Left colon (tissue), 2 donors: Measurements from ENCODE around the gene OR6C68. TPM values are rescaled to one million over a fixed set of nuclear protein-coding genes. Genes with fewer than 3 reads are reported as not detected.
A peak's percentile ranks its signal among the peaks of the same experiment; 100 is the strongest.
"Not testable (repeated sequence)": the region's sequence is repeated elsewhere in the genome, so short reads cannot be mapped to it uniquely, and the experiment has no call there.

Experiments used
- ATAC-seq: fragments of 200-7000 bp; cut with Tn5 transposase; one replicate; pipeline ENCODE4 v1.9.1; 2020; ENCODE audit warnings: mild to moderate bottlenecking, moderate library complexity
- DNase-seq, 2 donors: peaks; one replicate each; pipeline ENCODE4 v3.0.0-alpha.2; 2020
- intact Hi-C, 2 donors: fragments of 100-400 bp; cut with DNase I in 1 of 2; cut with micrococcal nuclease in 1 of 2; formaldehyde crosslinking; loops; one replicate each; pipeline versions ENCODE4 v1.11.2 to v1.14.0; 2022; cut with DNase I, micrococcal nuclease
- long read RNA-seq: library from polyadenylated mRNA; unstranded; transcript quantifications from one replicate; pipeline ENCODE4 v2.0.0, GENCODE V29; 2021
- total RNA-seq, 2 donors: library from RNA; stranded (reverse); fragmentation: NEBNext Ultra II Directional; extraction: Animal tissue kit (Norgen Biotek cat#: 25700); gene quantifications; one replicate each; pipeline ENCODE4 v1.2.1, GENCODE V29; 2021
- donor health status: DM: no; HTN: no; CAD: no.
- donor health status: DM: yes; HTN: yes; CAD: no.

The OR6C68 gene
- total RNA-seq, result not detected
- long read RNA-seq, result 0 reads

- ATAC-seq, result no peak
- no peak for DNase-seq
- intact Hi-C loops, result no loop called here
These were observed at the start of gene OR6C68 for GRCh38 chr12:55492078-55492477. OR6C68 (plus strand) TSS chr12:55492378; CDS start chr12:55492378, 0 bp downstream.

GRCh38 chr12:55443776-55444175, 48.4 kb upstream of the OR6C68 start, which contains the start of gene OR6C2:
OR6C2 (plus strand) TSS chr12:55444076; CDS start chr12:55452214, 8,138 bp downstream.
- no peak for ATAC-seq
- DNase-seq, result no peak
- intact Hi-C loops, result no loop called here

GRCh38 chr12:55445357-55445756, 46.8 kb upstream of the OR6C68 start:
- DNase-seq, result no peak
- intact Hi-C loops, result no loop called here
- no peak for ATAC-seq

GRCh38 chr12:55446326-55446725, 45.9 kb upstream of the OR6C68 start:
- no peak for ATAC-seq
- intact Hi-C loops, result no loop called here
- no peak for DNase-seq

GRCh38 chr12:55448825-55449224, 43.4 kb upstream of the OR6C68 start:
- intact Hi-C loops, result no loop called here
- no peak for DNase-seq
- no peak for ATAC-seq

GRCh38 chr12:55464926-55465325, 27.3 kb upstream of the OR6C68 start:
- intact Hi-C loops, DNase-seq, ATAC-seq: not testable (repeated sequence)

GRCh38 chr12:55467836-55468235, 24.3 kb upstream of the OR6C68 start:
- ATAC-seq (no peak), DNase-seq (no peak)
- intact Hi-C loops, result no loop called here

- ATAC-seq, result no peak
- DNase-seq, result no peak
- intact Hi-C loops, result no loop called here
These were observed 22.9 kb upstream of the OR6C68 start for GRCh38 chr12:55469291-55469690.

- ATAC-seq, result no peak
- intact Hi-C loops, result no loop called here
These were observed 21.9 kb upstream of the OR6C68 start, which contains the start of gene OR6C70 for GRCh38 chr12:55470088-55470829. OR6C70 (minus strand) TSS chr12:55470138; CDS start chr12:55470138, 0 bp downstream.

GRCh38 chr12:55472264-55472663, 19.9 kb upstream of the OR6C68 start:
- intact Hi-C loops, result no loop called here
- DNase-seq, result no peak
- no peak for ATAC-seq

More at GRCh38 chr12:55470088-55470829, 21.9 kb upstream of the OR6C68 start, which contains the start of gene OR6C70:
- no peak for DNase-seq

GRCh38 chr12:55479136-55479535, 13.0 kb upstream of the OR6C68 start:
- ATAC-seq, intact Hi-C loops, DNase-seq: not testable (repeated sequence)

GRCh38 chr12:55484284-55484683, 7.9 kb upstream of the OR6C68 start:
- DNase-seq, intact Hi-C loops, ATAC-seq: not testable (repeated sequence)

- intact Hi-C loops, result no loop called here
- DNase-seq, result no peak
- no peak for ATAC-seq
These were observed 3.3 kb downstream of the OR6C68 start for GRCh38 chr12:55495490-55495889.

GRCh38 chr12:55499231-55499630, 7.1 kb downstream of the OR6C68 start:
- no peak for DNase-seq
- peak; percentile 15 for ATAC-seq
- intact Hi-C loops, result no loop called here

GRCh38 chr12:55499810-55500252, 7.7 kb downstream of the OR6C68 start:
- ATAC-seq (peak; percentile 98), DNase-seq (peak in 1 of 2 donors; percentile 5)
- intact Hi-C loops, result no loop called here

- DNase-seq, result no peak
- intact Hi-C loops, result no loop called here
- no peak for ATAC-seq
These were observed 9.4 kb downstream of the OR6C68 start for GRCh38 chr12:55501601-55502000.

- ATAC-seq (no peak), DNase-seq (no peak)
- intact Hi-C loops, result no loop called here
These were observed 23.5 kb downstream of the OR6C68 start for GRCh38 chr12:55515696-55516095.

- no peak for ATAC-seq
These were observed 24.2 kb downstream of the OR6C68 start for GRCh38 chr12:55516391-55516790.

More at GRCh38 chr12:55516391-55516790, 24.2 kb downstream of the OR6C68 start:
- DNase-seq, result no peak
- intact Hi-C loops, result no loop called here
